ENCODE data around the gene IFI35. TPM values are rescaled to one million over a fixed set of nuclear protein-coding genes. Genes with fewer than 3 reads are reported as not detected.

IFI35 gene
- total and polyA plus RNA-seq, 11 donors, result 8.4 to 66.7 (median 11.9) TPM

- H3K4me1 ChIP-seq, result no peaks in the 10 kb centered on the region
- intact Hi-C loops (cut with DNase I), result no loop called here
- H3K36me3 ChIP-seq, result peaks cover 0 to 18% (median 6%) of the 10 kb centered on the region in 9 donors
- no peak for ATAC-seq
- no peak for TF ChIP-seq POLR2A (IDR thresholded peaks at IDR 0.05)
- TF ChIP-seq, protein P1, sequence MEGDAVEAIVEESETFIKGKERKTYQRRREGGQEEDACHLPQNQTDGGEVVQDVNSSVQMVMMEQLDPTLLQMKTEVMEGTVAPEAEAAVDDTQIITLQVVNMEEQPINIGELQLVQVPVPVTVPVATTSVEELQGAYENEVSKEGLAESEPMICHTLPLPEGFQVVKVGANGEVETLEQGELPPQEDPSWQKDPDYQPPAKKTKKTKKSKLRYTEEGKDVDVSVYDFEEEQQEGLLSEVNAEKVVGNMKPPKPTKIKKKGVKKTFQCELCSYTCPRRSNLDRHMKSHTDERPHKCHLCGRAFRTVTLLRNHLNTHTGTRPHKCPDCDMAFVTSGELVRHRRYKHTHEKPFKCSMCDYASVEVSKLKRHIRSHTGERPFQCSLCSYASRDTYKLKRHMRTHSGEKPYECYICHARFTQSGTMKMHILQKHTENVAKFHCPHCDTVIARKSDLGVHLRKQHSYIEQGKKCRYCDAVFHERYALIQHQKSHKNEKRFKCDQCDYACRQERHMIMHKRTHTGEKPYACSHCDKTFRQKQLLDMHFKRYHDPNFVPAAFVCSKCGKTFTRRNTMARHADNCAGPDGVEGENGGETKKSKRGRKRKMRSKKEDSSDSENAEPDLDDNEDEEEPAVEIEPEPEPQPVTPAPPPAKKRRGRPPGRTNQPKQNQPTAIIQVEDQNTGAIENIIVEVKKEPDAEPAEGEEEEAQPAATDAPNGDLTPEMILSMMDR (IDR thresholded peaks at IDR 0.05), result no peak
- no peak overlapping the region for H3K27ac ChIP-seq
- no peak overlapping the region for H3K4me3 ChIP-seq
- no peaks in the 10 kb centered on the region for H3K9me3 ChIP-seq
- WGBS, 4 donors, result 93 to 97% (median 97%) methylated on average over 7 of the region's 7 CpGs
- no peaks in the 10 kb centered on the region for H3K27me3 ChIP-seq
- no peak for DNase-seq
Observed at GRCh38 chr17:43056051-43056450, 49.5 kb downstream of the IFI35 start.

DNA sequence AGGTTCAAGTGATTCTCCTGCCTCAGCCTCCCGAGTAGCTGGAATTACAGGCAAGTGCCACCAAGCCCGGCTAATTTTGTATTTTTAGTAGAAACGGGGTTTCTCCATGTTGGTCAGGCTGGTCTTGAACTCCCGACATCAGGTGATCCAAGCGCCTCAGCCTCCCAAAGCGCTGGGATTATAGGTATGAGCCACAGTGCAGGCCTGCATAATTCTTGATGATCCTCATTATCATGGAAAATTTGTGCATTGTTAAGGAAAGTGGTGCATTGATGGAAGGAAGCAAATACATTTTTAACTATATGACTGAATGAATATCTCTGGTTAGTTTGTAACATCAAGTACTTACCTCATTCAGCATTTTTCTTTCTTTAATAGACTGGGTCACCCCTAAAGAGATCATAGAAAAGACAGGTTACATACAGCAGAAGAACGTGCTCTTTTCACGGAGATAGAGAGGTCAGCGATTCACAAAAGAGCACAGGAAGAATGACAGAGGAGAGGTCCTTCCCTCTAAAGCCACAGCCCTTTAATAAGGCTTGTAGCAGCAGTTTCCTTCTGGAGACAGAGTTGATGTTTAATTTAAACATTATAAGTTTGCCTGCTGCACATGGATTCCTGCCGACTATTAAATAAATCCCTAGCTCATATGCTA is 56.5 kb downstream of the IFI35 start:
- Histone ChIP-seq H3K4me3 (no peak overlapping the region), H3K9me3 (no peaks in the 10 kb centered on the region), H3K27me3 (no peaks in the 10 kb centered on the region), H3K4me1 (peaks cover 0 to 2% (median 0%) of the 10 kb centered on the region in 12 donors), H3K27ac (no peak overlapping the region), H3K36me3 (peaks cover 0 to 8% (median 0%) of the 10 kb centered on the region in 9 donors)
- intact Hi-C loops (cut with DNase I), result no loop called here
- TF ChIP-seq, protein P1 (IDR thresholded peaks at IDR 0.05), result no peak
- no peak for TF ChIP-seq POLR2A (IDR thresholded peaks at IDR 0.05)
- ATAC-seq, result no peak
- DNase-seq, result no peak
- WGBS, 4 donors, result 91 to 94% (median 93%) methylated on average over 10 of the region's 10 CpGs

Other genes with a start within 250 kb of the IFI35 start
- 10 to 100 TPM; 31.2 to 58.3 (median 39.7) TPM for gene RAMP2, start 245.6 kb upstream of the IFI35 start, total RNA-seq
- 10 to 100 TPM; 33.1 to 82.0 TPM for gene RAMP2, start 245.6 kb upstream of the IFI35 start, polyA plus RNA-seq
- gene VPS25, start 233.3 kb upstream of the IFI35 start, total RNA-seq, result 10 to 100 TPM; 32.7 to 50.4 (median 37.9) TPM
- 10 to 100 TPM; 33.1 to 88.4 TPM for gene VPS25, start 233.3 kb upstream of the IFI35 start, polyA plus RNA-seq
- 1 to 10 TPM in 1 of 9 donors, not detected in 8; 1.2 TPM for gene WNK4, start 226.2 kb upstream of the IFI35 start, total RNA-seq
- not detected for gene WNK4, start 226.2 kb upstream of the IFI35 start, polyA plus RNA-seq
- 10 to 100 TPM; 56.2 to 97.1 (median 71.8) TPM for gene COA3, start 208.1 kb upstream of the IFI35 start, total RNA-seq
- gene COA3, start 208.1 kb upstream of the IFI35 start, polyA plus RNA-seq, result 100 to 1,000 TPM; 110 to 136 TPM
- gene CNTD1, start 207.9 kb upstream of the IFI35 start, total RNA-seq, result not detected
- under 1 TPM; 0.10 to 0.38 TPM for gene CNTD1, start 207.9 kb upstream of the IFI35 start, polyA plus RNA-seq
- 10 to 100 TPM; 70.8 to 94.9 (median 79.8) TPM for gene BECN1, start 182.5 kb upstream of the IFI35 start, total RNA-seq
- 10 to 100 TPM; 29.9 to 91.9 TPM for gene BECN1, start 182.5 kb upstream of the IFI35 start, polyA plus RNA-seq
- gene PSME3, start 173.4 kb upstream of the IFI35 start, total RNA-seq, result 100 to 1,000 TPM in 1 of 9 donors, 10 to 100 TPM in 8; 59.7 to 105 (median 67.7) TPM
- gene PSME3, start 173.4 kb upstream of the IFI35 start, polyA plus RNA-seq, result 100 to 1,000 TPM in 1 of 2 donors, 10 to 100 TPM in 1; 47.4 to 157 TPM
- under 1 TPM; 0.21 to 0.88 (median 0.44) TPM for gene AOC2, start 162.2 kb upstream of the IFI35 start, total RNA-seq
- gene AOC2, start 162.2 kb upstream of the IFI35 start, polyA plus RNA-seq, result under 1 TPM; 0.23 to 0.50 TPM
- 10 to 100 TPM in 4 of 9 donors, 1 to 10 TPM in 5; 3.9 to 55.4 (median 9.2) TPM for gene AOC3, start 155.6 kb upstream of the IFI35 start, total RNA-seq
- 10 to 100 TPM; 10.2 to 11.8 TPM for gene AOC3, start 155.6 kb upstream of the IFI35 start, polyA plus RNA-seq
- gene G6PC1, start 106.0 kb upstream of the IFI35 start, total RNA-seq, result not detected
- not detected for gene G6PC1, start 106.0 kb upstream of the IFI35 start, polyA plus RNA-seq
- gene AARSD1, start 42.3 kb upstream of the IFI35 start, total RNA-seq, result 10 to 100 TPM; 19.5 to 33.3 (median 26.2) TPM
- 10 to 100 TPM; 45.5 to 66.3 TPM for gene AARSD1, start 42.3 kb upstream of the IFI35 start, polyA plus RNA-seq
- 10 to 100 TPM; 24.6 to 48.4 (median 41.2) TPM for gene PTGES3L, start 26.7 kb upstream of the IFI35 start, total RNA-seq
- gene PTGES3L, start 26.7 kb upstream of the IFI35 start, polyA plus RNA-seq, result 10 to 100 TPM; 41.5 to 58.0 TPM
- 10 to 100 TPM in 8 of 9 donors, 1 to 10 TPM in 1; 9.8 to 15.9 (median 11.4) TPM for gene RUNDC1, start 26.2 kb upstream of the IFI35 start, total RNA-seq
- 10 to 100 TPM in 1 of 2 donors, 1 to 10 TPM in 1; 5.5 to 14.4 TPM for gene RUNDC1, start 26.2 kb upstream of the IFI35 start, polyA plus RNA-seq
- gene RPL27, start 8.4 kb upstream of the IFI35 start, total RNA-seq, result 100 to 1,000 TPM; 477 to 796 (median 664) TPM
- gene RPL27, start 8.4 kb upstream of the IFI35 start, polyA plus RNA-seq, result 1,000 to 10,000 TPM; 1,976 to 2,590 TPM
- 100 to 1,000 TPM in 5 of 9 donors, 10 to 100 TPM in 4; 69.7 to 138 (median 108) TPM for gene VAT1, start 15.6 kb downstream of the IFI35 start, total RNA-seq
- 10 to 100 TPM; 64.5 to 91.2 TPM for gene VAT1, start 15.6 kb downstream of the IFI35 start, polyA plus RNA-seq
- gene RND2, start 18.4 kb downstream of the IFI35 start, total RNA-seq, result 1 to 10 TPM in 2 of 9 donors, under 1 TPM in 7; 0.29 to 1.6 (median 0.56) TPM
- gene RND2, start 18.4 kb downstream of the IFI35 start, polyA plus RNA-seq, result under 1 TPM; 0.10 to 0.95 TPM
- 10 to 100 TPM in 4 of 9 donors, 1 to 10 TPM in 5; 4.8 to 11.7 (median 8.4) TPM for gene BRCA1, start 118.6 kb downstream of the IFI35 start, total RNA-seq
- gene BRCA1, start 118.6 kb downstream of the IFI35 start, polyA plus RNA-seq, result 1 to 10 TPM; 2.7 to 3.3 TPM
- gene NBR1, start 164.4 kb downstream of the IFI35 start, total RNA-seq, result 100 to 1,000 TPM in 5 of 9 donors, 10 to 100 TPM in 4; 82.6 to 146 (median 105) TPM
- gene NBR1, start 164.4 kb downstream of the IFI35 start, polyA plus RNA-seq, result 10 to 100 TPM; 31.6 to 70.0 TPM
- 10 to 100 TPM in 1 of 9 donors, 1 to 10 TPM in 8; 1.3 to 26.0 (median 2.0) TPM for gene TMEM106A, start 205.1 kb downstream of the IFI35 start, total RNA-seq
- gene TMEM106A, start 205.1 kb downstream of the IFI35 start, polyA plus RNA-seq, result 1 to 10 TPM; 1.9 to 2.0 TPM
- gene CCDC200, start 221.8 kb downstream of the IFI35 start, total RNA-seq, result not detected
- gene CCDC200, start 221.8 kb downstream of the IFI35 start, polyA plus RNA-seq, result not detected
- gene RNU2-1, start 227.2 kb downstream of the IFI35 start, total RNA-seq, result 1,000 to 10,000 TPM in 6 of 9 donors, 100 to 1,000 TPM in 1, not detected in 2; 404 to 5,003 (median 3,408) TPM
- not detected for gene RNU2-1, start 227.2 kb downstream of the IFI35 start, polyA plus RNA-seq